ENCODE results near the gene MRPL19. TPM values are rescaled to one million over a fixed set of nuclear protein-coding genes. Genes with fewer than 3 reads are reported as not detected.

The MRPL19 gene
- total RNA-seq, result 10 to 100 TPM; 33.2 to 40.6 TPM
- polyA plus RNA-seq, result 10 to 100 TPM; 15.7 to 19.4 TPM
- long read RNA-seq, donor 1, transcript MRPL19-202 (6 exons, 3,479 nt), result major isoform, 35 of 42 reads
- long read RNA-seq, donor 1, partial matches to known transcripts, result 2 of 42 reads
- long read RNA-seq, donor 1, other reads (novel, unspliced or antisense), result 5 of 42 reads
- long read RNA-seq, donor 2, transcript MRPL19-202 (6 exons, 3,479 nt), result major isoform, 6 of 26 reads
- long read RNA-seq, donor 2, partial matches to known transcripts, result 2 of 26 reads
- long read RNA-seq, donor 2, other reads (novel, unspliced or antisense), result 17 of 26 reads

- ATAC-seq (ENCODE audit: low FRiP score), result peak; percentile 95
- no peaks in the 10 kb centered on the region for H3K4me1 ChIP-seq (ENCODE audit: control insufficient read depth in 1 of 2, insufficient read depth in 2 of 2, low read length in 2 of 2)
- 0 to 1% methylated on average over 59 to 60 of the region's 60 CpGs for WGBS, 2 donors
- no peak within 1 kb of the TSS for H3K27ac ChIP-seq (ENCODE audit: low read depth in 1 of 2, low read length in 2 of 2)
- H3K27me3 ChIP-seq (ENCODE audit: control insufficient read depth in 1 of 2, insufficient read depth in 2 of 2, low read length in 1 of 2), result no peaks in the 10 kb centered on the region
- peak within 1 kb of the TSS; percentile 76 to 90 for H3K4me3 ChIP-seq (ENCODE audit: low read length in 2 of 2)
- H3K36me3 ChIP-seq (ENCODE audit: control insufficient read depth in 1 of 2, insufficient read depth in 2 of 2, low read length in 1 of 2), result peaks cover 4 to 7% of the 10 kb centered on the region in 2 donors
- intact Hi-C loops (cut with DNase I), result no loop called here
- H3K9me3 ChIP-seq (ENCODE audit: control insufficient read depth, low read length), result no peaks in the 10 kb centered on the region
- peak; percentile 88 to 92 for DNase-seq
These were observed at the start of gene MRPL19 for GRCh38 chr2:75646583-75647425. MRPL19 (plus strand) TSS chr2:75646783; CDS start chr2:75646808, 25 bp downstream.

GRCh38 chr2:75596784-75597183 lies 49.8 kb upstream of the MRPL19 start:
- Histone ChIP-seq H3K36me3 (ENCODE audit: control insufficient read depth in 1 of 2, insufficient read depth in 2 of 2, low read length in 1 of 2) (no peaks in the 10 kb centered on the region), H3K4me3 (ENCODE audit: low read length in 2 of 2) (no peak overlapping the region), H3K27ac (ENCODE audit: low read depth in 1 of 2, low read length in 2 of 2) (no peak overlapping the region), H3K4me1 (ENCODE audit: control insufficient read depth in 1 of 2, insufficient read depth in 2 of 2, low read length in 2 of 2) (no peaks in the 10 kb centered on the region), H3K9me3 (ENCODE audit: control insufficient read depth, low read length) (peaks cover 2% of the 10 kb centered on the region), H3K27me3 (ENCODE audit: control insufficient read depth in 1 of 2, insufficient read depth in 2 of 2, low read length in 1 of 2) (no peaks in the 10 kb centered on the region)
- ATAC-seq (ENCODE audit: low FRiP score) (no peak), DNase-seq (no peak)
- intact Hi-C loops (cut with DNase I), result no loop called here
- WGBS, 2 donors, result 57 to 73% methylated on average over 4 of the region's 4 CpGs

GRCh38 chr2:75597949-75598348 lies 48.6 kb upstream of the MRPL19 start:
- Histone ChIP-seq H3K4me1 (ENCODE audit: control insufficient read depth in 1 of 2, insufficient read depth in 2 of 2, low read length in 2 of 2) (no peaks in the 10 kb centered on the region), H3K27me3 (ENCODE audit: control insufficient read depth in 1 of 2, insufficient read depth in 2 of 2, low read length in 1 of 2) (no peaks in the 10 kb centered on the region), H3K27ac (ENCODE audit: low read depth in 1 of 2, low read length in 2 of 2) (no peak overlapping the region), H3K9me3 (ENCODE audit: control insufficient read depth, low read length) (no peaks in the 10 kb centered on the region), H3K4me3 (ENCODE audit: low read length in 2 of 2) (no peak overlapping the region), H3K36me3 (ENCODE audit: control insufficient read depth in 1 of 2, insufficient read depth in 2 of 2, low read length in 1 of 2) (no peaks in the 10 kb centered on the region)
- DNase-seq (no peak), ATAC-seq (ENCODE audit: low FRiP score) (no peak)
- 90 to 94% methylated on average over 19 to 20 of the region's 20 CpGs for WGBS, 2 donors
- intact Hi-C loops (cut with DNase I), result no loop called here

- intact Hi-C loops (cut with DNase I), result no loop called here
- H3K4me3 ChIP-seq (ENCODE audit: low read length in 2 of 2), result no peak overlapping the region
- H3K9me3 ChIP-seq (ENCODE audit: control insufficient read depth, low read length), result no peaks in the 10 kb centered on the region
- H3K27ac ChIP-seq (ENCODE audit: low read depth in 1 of 2, low read length in 2 of 2), result no peak overlapping the region
- no peaks in the 10 kb centered on the region for H3K36me3 ChIP-seq (ENCODE audit: control insufficient read depth in 1 of 2, insufficient read depth in 2 of 2, low read length in 1 of 2)
- DNase-seq (no peak), ATAC-seq (ENCODE audit: low FRiP score) (no peak)
- WGBS, 2 donors, result 59 to 65% methylated on average over 8 of the region's 8 CpGs
- H3K27me3 ChIP-seq (ENCODE audit: control insufficient read depth in 1 of 2, insufficient read depth in 2 of 2, low read length in 1 of 2), result no peaks in the 10 kb centered on the region
- no peaks in the 10 kb centered on the region for H3K4me1 ChIP-seq (ENCODE audit: control insufficient read depth in 1 of 2, insufficient read depth in 2 of 2, low read length in 2 of 2)
These were observed 47.9 kb upstream of the MRPL19 start for GRCh38 chr2:75598589-75599155.

GRCh38 chr2:75600461-75601011 lies 46.0 kb upstream of the MRPL19 start:
- ATAC-seq (ENCODE audit: low FRiP score) (no peak), DNase-seq (no peak)
- H3K27me3 ChIP-seq (ENCODE audit: control insufficient read depth in 1 of 2, insufficient read depth in 2 of 2, low read length in 1 of 2), result no peaks in the 10 kb centered on the region
- no peaks in the 10 kb centered on the region for H3K4me1 ChIP-seq (ENCODE audit: control insufficient read depth in 1 of 2, insufficient read depth in 2 of 2, low read length in 2 of 2)
- no peaks in the 10 kb centered on the region for H3K36me3 ChIP-seq (ENCODE audit: control insufficient read depth in 1 of 2, insufficient read depth in 2 of 2, low read length in 1 of 2)
- intact Hi-C loops (cut with DNase I), result no loop called here
- H3K27ac ChIP-seq (ENCODE audit: low read depth in 1 of 2, low read length in 2 of 2), result no peak overlapping the region
- no peak overlapping the region for H3K4me3 ChIP-seq (ENCODE audit: low read length in 2 of 2)
- WGBS, 2 donors, result 64% methylated on average over 4 of the region's 4 CpGs
- no peaks in the 10 kb centered on the region for H3K9me3 ChIP-seq (ENCODE audit: control insufficient read depth, low read length)

- Histone ChIP-seq H3K4me1 (ENCODE audit: control insufficient read depth in 1 of 2, insufficient read depth in 2 of 2, low read length in 2 of 2) (no peaks in the 10 kb centered on the region), H3K9me3 (ENCODE audit: control insufficient read depth, low read length) (no peaks in the 10 kb centered on the region), H3K27ac (ENCODE audit: low read depth in 1 of 2, low read length in 2 of 2) (no peak overlapping the region), H3K36me3 (ENCODE audit: control insufficient read depth in 1 of 2, insufficient read depth in 2 of 2, low read length in 1 of 2) (no peaks in the 10 kb centered on the region), H3K4me3 (ENCODE audit: low read length in 2 of 2) (no peak overlapping the region), H3K27me3 (ENCODE audit: control insufficient read depth in 1 of 2, insufficient read depth in 2 of 2, low read length in 1 of 2) (peaks cover 0 to 2% of the 10 kb centered on the region in 2 donors)
- no peak for ATAC-seq (ENCODE audit: low FRiP score)
- intact Hi-C loops (cut with DNase I), result no loop called here
- 56 to 63% methylated on average over 6 of the region's 6 CpGs for WGBS, 2 donors
- DNase-seq, result no peak
These were observed 43.8 kb upstream of the MRPL19 start for GRCh38 chr2:75602724-75603342.

- peaks cover 0 to 2% of the 10 kb centered on the region in 2 donors for H3K27me3 ChIP-seq (ENCODE audit: control insufficient read depth in 1 of 2, insufficient read depth in 2 of 2, low read length in 1 of 2)
- intact Hi-C loops (cut with DNase I), result no loop called here
- no peak overlapping the region for H3K4me3 ChIP-seq (ENCODE audit: low read length in 2 of 2)
- no peaks in the 10 kb centered on the region for H3K9me3 ChIP-seq (ENCODE audit: control insufficient read depth, low read length)
- H3K4me1 ChIP-seq (ENCODE audit: control insufficient read depth in 1 of 2, insufficient read depth in 2 of 2, low read length in 2 of 2), result no peaks in the 10 kb centered on the region
- 34 to 48% methylated on average over 1 of the region's 1 CpG for WGBS, 2 donors
- DNase-seq (no peak), ATAC-seq (ENCODE audit: low FRiP score) (no peak)
- no peak overlapping the region for H3K27ac ChIP-seq (ENCODE audit: low read depth in 1 of 2, low read length in 2 of 2)
- H3K36me3 ChIP-seq (ENCODE audit: control insufficient read depth in 1 of 2, insufficient read depth in 2 of 2, low read length in 1 of 2), result no peaks in the 10 kb centered on the region
These were observed 43.1 kb upstream of the MRPL19 start for GRCh38 chr2:75603477-75603876.

GRCh38 chr2:75604484-75604883 lies 42.1 kb upstream of the MRPL19 start:
- DNase-seq (no peak), ATAC-seq (ENCODE audit: low FRiP score) (no peak)
- H3K36me3 ChIP-seq (ENCODE audit: control insufficient read depth in 1 of 2, insufficient read depth in 2 of 2, low read length in 1 of 2), result no peaks in the 10 kb centered on the region
- intact Hi-C loops (cut with DNase I), result no loop called here
- H3K4me1 ChIP-seq (ENCODE audit: control insufficient read depth in 1 of 2, insufficient read depth in 2 of 2, low read length in 2 of 2), result no peaks in the 10 kb centered on the region
- no peak overlapping the region for H3K4me3 ChIP-seq (ENCODE audit: low read length in 2 of 2)
- 47 to 53% methylated on average over 4 of the region's 4 CpGs for WGBS, 2 donors
- no peak overlapping the region for H3K27ac ChIP-seq (ENCODE audit: low read depth in 1 of 2, low read length in 2 of 2)
- peaks cover 0 to 2% of the 10 kb centered on the region in 2 donors for H3K27me3 ChIP-seq (ENCODE audit: control insufficient read depth in 1 of 2, insufficient read depth in 2 of 2, low read length in 1 of 2)
- no peaks in the 10 kb centered on the region for H3K9me3 ChIP-seq (ENCODE audit: control insufficient read depth, low read length)
